GM12873 (cell line): ENCODE results near the gene SLC23A2.

Experiments
- TF ChIP-seq, protein P1 (sequence below): IDR thresholded peaks from 2 replicates; pipeline ENCODE4 v1.5.1; 2012; ENCODE audit warnings: low read depth, mild to moderate bottlenecking, moderate library complexity, low read length, control low read depth; ENCODE audit not compliant: insufficient read depth; ENCODE audit errors: missing control alignments

Gene SLC23A2

DNA sequence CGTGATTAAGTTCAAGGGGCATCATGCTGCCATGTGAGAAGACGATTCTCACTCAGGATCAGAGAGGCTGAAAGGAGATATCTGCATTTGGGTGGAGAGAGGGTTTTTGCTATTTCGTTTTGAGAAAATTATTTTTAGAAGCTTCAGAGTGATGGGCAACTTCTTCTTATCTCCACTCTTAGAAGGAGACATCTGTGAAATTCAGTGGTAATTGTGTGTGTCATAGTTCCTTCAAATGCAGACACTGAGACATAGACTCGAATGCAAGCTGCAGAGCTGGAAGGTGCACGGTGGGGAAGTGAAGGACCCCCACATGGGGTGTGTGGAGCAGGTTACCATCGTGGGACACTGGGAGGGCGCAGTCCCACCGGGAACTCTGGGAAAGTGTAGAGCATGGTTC lies 162.8 kb downstream of the SLC23A2 start:
- TF ChIP-seq, protein P1, sequence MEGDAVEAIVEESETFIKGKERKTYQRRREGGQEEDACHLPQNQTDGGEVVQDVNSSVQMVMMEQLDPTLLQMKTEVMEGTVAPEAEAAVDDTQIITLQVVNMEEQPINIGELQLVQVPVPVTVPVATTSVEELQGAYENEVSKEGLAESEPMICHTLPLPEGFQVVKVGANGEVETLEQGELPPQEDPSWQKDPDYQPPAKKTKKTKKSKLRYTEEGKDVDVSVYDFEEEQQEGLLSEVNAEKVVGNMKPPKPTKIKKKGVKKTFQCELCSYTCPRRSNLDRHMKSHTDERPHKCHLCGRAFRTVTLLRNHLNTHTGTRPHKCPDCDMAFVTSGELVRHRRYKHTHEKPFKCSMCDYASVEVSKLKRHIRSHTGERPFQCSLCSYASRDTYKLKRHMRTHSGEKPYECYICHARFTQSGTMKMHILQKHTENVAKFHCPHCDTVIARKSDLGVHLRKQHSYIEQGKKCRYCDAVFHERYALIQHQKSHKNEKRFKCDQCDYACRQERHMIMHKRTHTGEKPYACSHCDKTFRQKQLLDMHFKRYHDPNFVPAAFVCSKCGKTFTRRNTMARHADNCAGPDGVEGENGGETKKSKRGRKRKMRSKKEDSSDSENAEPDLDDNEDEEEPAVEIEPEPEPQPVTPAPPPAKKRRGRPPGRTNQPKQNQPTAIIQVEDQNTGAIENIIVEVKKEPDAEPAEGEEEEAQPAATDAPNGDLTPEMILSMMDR, result no peak

DNA sequence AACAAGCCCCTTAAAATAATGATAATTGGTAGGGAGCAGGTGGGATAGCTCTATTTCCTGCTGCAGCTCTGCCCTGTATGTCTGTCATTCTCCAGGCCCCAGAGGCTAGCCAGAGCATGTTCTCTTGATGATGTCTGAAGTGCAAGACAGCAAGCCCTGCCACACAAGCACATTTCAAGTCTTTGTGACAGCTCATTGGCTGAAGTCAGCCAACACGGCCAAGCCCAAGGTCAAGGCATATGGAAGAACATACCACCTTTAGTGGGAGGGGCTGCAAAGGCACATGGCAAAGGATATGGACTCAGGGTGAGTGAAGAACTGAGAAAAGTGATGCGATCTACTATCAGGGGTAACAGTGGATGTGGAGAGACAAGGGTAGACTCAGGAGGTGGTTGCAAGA lies 163.6 kb downstream of the SLC23A2 start:
- TF ChIP-seq, protein P1, result no peak

DNA sequence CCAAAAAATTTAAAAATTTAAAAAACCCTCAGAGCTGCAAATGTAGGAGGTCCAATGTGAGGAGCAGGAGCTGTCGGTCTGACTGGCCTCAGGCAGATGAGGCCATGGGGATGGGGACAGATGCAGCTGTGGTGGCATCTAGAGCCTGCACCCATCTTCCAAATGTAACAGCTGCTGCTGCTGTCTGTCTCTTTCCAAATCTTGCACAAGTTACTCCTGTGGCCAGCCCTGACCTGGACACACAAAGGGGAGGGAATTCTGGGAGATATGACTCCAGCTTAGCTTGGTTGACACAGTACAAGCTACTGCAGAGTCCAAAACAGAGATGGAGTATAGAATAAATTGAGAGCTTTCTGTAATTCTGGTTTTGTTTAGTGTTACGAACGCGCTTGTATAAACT lies 164.4 kb downstream of the SLC23A2 start:
- TF ChIP-seq, protein P1, result no peak

DNA sequence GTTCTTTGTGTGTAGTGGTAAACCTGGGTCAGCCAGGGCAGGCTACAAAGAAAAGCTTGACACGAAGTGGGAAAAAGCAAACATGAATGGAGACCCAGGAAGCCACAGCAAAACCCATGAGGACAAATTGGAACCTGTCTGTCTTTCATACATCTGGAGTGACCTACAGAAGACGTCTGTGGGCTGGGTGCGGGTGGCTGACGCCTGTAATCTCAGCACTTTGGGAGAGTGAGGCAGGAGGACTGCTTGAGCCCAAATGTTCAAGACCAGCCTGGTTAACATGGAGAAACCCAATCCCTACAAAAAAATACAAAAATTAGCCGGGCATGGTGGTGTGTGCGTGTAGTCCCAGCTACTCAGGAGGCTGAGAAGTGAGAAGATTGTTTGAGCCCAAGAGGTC lies 164.8 kb downstream of the SLC23A2 start:
- TF ChIP-seq, protein P1, result no peak

DNA sequence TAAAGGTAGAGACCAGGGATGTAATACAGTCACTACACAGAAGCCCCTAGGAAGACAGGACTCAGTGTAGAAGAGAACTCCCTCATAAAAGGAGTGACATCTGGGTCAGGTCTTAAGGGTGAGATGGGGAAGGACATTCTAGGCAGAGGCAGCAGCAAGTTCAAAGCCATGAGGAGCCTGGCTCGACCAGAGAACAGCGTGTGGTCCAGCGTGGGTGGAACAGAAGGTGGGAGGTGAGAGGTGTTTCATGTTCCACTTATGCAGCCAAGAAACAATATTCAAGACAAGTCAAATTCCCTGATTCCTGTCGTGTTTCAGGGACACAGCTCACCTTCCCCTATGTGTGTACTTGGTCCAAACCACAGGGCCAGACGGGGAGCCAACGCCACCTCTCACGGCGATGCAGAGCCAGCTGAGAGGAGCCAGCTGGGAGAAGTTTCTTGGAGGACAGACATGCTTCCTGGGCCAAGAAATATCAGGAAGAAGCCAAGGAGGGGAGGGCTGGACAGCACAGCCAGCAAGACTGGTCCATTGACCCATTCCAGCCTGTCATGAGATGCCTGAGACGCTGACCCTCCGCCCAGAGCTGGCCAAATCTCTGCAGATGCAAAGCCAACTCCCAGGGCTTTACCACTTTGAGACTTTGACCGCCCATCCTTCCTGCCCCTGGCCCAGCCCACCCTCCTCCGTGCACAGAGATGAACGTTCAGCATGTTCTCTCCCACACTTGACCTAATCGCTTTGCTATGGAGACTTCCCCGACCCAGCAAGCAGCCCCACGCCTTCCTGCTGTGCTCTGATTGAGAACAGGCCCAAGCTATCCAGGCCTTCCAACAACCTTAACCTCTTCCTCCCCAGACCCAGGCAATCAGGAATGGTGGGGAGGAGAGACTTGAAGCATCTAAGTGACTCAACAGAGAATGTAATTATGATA lies 165.8 kb downstream of the SLC23A2 start:
- TF ChIP-seq, protein P1, result no peak

DNA sequence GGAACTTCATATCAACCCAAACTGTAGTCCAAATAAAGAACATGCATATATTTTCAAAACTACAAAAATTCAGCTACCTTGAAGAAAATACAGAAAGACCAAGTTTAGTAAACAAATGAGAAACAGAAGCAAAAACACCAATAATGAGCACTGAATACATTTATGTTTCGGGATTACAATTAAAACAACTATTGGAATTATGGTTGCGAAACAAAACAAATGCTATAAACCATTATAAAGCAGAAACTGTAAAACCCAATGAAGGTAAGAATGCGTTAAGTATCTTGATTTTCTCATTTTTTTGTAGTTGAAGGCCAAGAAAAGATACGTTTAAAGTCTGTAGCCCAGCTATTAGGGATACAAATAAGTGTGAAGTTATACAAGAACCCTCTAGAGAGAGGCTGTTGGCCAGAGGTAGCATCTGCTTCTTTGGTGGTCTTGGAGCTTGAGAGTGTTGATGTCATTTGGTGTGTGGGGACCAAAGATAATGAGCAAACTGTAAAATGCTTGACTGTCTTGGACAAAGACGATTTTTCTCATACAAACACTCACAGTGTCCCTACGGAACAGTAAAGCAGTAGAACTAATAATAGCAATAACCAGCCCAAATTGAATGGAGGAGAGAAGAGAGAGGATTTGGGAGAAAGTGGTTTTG lies 168.1 kb downstream of the SLC23A2 start:
- TF ChIP-seq, protein P1, result no peak

DNA sequence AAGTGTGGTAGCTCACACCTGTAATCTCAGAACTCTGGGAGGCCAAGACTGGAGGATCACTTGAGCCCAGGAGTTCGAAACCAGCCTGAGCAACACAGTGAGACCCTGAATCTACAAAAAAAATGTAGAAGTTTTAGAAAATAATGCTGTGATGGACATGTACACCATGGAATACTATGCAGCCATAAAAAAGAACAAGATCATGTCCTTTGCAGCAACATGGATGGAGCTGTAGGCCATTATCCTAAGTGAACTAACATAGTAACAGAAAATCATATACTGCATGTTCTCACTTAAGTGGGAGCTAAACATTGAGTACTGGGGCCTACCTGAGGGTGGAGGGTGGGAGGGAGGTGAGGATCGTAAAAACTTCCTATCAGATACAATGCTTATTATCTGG lies 168.8 kb downstream of the SLC23A2 start:
- TF ChIP-seq, protein P1, result no peak
